Activated naive CD4-positive, alpha-beta T cell treated with anti-CD3 and anti-CD28 coated beads, Interleukin-2, amount 50 U/mL, for 24 hours (primary cell): ENCODE measurements around the gene LHX2.

Source experiments
- H3K27ac Mint-ChIP-seq: one replicate; pipeline ENCODE4 v1.8.0; 2021; ENCODE audit warnings: mild to moderate bottlenecking, mixed read lengths
- H3K27me3 Mint-ChIP-seq: one replicate; pipeline ENCODE4 v1.8.0; 2021; ENCODE audit warnings: mixed read lengths
- H3K36me3 Mint-ChIP-seq: one replicate; pipeline ENCODE4 v1.8.0; 2021; ENCODE audit warnings: mixed read lengths
- H3K4me1 Mint-ChIP-seq: one replicate; pipeline ENCODE4 v1.8.0; 2021; ENCODE audit warnings: mixed read lengths
- H3K4me3 Mint-ChIP-seq: one replicate; pipeline ENCODE4 v1.8.0; 2021; ENCODE audit warnings: mild to moderate bottlenecking, mixed read lengths
- H3K9me3 Mint-ChIP-seq: one replicate; pipeline ENCODE4 v1.8.0; 2021; ENCODE audit warnings: mixed read lengths

Gene LHX2

GRCh38 chr9:124033348-124033747 lies 21.8 kb downstream of the LHX2 start:
- Mint-ChIP-seq H3K4me1 (peaks cover 4% of the 10 kb centered on the region), H3K36me3 (no peaks in the 10 kb centered on the region), H3K4me3 (no peak overlapping the region), H3K27ac (no peak overlapping the region), H3K9me3 (no peaks in the 10 kb centered on the region), H3K27me3 (peaks cover 53% of the 10 kb centered on the region)

DNA sequence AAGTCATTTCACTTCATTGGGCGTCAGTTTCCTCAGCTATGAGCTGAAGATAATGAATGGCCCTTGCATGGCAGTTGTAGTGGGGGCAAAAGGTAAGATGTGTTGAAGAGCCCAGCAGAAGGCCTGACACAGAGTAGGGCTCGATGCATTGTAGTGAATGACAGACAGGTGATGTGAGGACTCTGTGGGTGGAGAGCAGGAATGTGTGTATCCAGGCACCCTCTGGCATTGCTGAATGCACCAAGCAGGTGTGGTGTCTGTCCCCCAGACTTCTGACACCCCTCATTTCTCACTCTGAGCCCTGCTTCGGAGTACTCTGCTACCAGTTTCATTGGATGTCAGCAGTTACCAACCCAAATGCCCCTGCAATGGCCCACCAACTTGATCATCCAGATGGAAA lies 22.4 kb downstream of the LHX2 start:
- Mint-ChIP-seq H3K27ac (no peak overlapping the region), H3K36me3 (no peaks in the 10 kb centered on the region), H3K27me3 (peaks cover 53% of the 10 kb centered on the region), H3K4me1 (peaks cover 4% of the 10 kb centered on the region), H3K4me3 (no peak overlapping the region), H3K9me3 (no peaks in the 10 kb centered on the region)

- no peak overlapping the region for H3K27ac Mint-ChIP-seq
- peaks cover 56% of the 10 kb centered on the region for H3K27me3 Mint-ChIP-seq
- no peak overlapping the region for H3K4me3 Mint-ChIP-seq
- no peaks in the 10 kb centered on the region for H3K36me3 Mint-ChIP-seq
- H3K4me1 Mint-ChIP-seq: peaks cover 5% of the 10 kb centered on the region
- H3K9me3 Mint-ChIP-seq: no peaks in the 10 kb centered on the region
Measured at GRCh38 chr9:124035001-124035650, 23.6 kb downstream of the LHX2 start.

- Mint-ChIP-seq H3K4me3 (no peak overlapping the region), H3K36me3 (no peaks in the 10 kb centered on the region), H3K9me3 (no peaks in the 10 kb centered on the region), H3K27me3 (peaks cover 55% of the 10 kb centered on the region), H3K27ac (no peak overlapping the region), H3K4me1 (peaks cover 9% of the 10 kb centered on the region)
Measured at GRCh38 chr9:124036578-124036977, 25.0 kb downstream of the LHX2 start.

DNA sequence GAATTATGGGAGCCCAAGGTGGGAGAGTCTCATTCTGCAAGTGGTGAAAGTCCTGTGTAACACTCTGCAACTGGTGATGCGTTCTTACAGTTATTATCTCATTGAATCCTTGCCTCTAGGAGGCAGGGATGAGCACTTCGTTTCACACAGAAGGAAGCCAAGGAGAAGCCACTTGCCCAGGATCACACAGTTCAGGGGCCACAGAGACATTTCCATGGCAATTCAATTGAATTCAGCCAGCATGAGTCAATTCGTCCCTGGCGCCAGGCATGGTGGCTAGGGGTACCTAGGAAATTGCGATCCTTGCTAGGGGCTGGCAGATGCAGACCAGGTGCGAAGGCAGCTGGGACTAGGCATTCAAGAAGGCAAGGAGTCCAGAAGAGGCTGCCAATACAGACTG lies 26.2 kb downstream of the LHX2 start:
- Mint-ChIP-seq H3K9me3 (no peaks in the 10 kb centered on the region), H3K4me1 (peaks cover 12% of the 10 kb centered on the region), H3K36me3 (no peaks in the 10 kb centered on the region), H3K27ac (no peak overlapping the region), H3K4me3 (no peak overlapping the region), H3K27me3 (peaks cover 57% of the 10 kb centered on the region)

- Mint-ChIP-seq H3K9me3 (no peaks in the 10 kb centered on the region), H3K36me3 (no peaks in the 10 kb centered on the region)
Measured at GRCh38 chr9:124038239-124038638, 26.7 kb downstream of the LHX2 start.

DNA sequence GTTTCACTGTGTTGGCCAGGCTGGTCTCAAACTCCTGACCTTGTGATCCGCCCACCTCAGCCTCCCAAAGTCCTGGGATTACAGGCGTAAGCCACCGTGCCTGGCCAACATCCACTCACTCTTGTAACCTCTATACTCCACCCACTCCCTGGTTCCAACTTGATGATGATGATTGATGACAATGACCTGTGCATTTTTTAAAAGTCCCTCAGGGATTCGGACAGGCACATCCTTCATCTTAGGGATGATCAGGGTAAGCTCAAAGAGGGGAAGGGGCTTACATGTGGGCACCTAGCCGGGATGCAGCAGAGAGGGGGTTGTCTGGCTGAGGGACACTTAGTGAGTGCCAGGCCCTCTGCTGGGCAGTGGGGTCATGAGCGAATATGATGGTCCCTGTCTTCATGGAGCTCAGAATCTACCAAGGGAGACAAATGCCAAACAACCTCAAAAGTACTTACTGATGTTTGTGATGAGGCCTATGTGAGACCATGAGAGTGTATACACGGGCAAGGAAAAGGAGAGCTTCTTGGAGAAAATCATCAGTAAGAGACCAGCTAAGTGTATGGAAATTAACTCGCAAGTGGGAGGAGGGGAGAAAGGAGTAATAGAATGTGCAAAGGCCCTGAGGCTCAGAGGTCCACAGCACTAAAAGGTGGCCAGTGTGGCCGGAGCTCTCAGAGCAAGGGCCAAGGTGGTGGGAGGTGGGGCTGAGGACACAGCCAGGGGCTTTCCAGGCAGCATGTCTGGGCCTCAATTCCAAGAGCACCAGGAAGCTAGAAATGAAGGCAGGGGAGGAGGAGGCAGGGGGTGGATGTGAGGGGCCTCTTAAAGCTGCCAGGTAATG lies 27.4 kb downstream of the LHX2 start:
- no peaks in the 10 kb centered on the region for H3K36me3 Mint-ChIP-seq
- H3K4me3 Mint-ChIP-seq: no peak overlapping the region
- H3K27ac Mint-ChIP-seq: no peak overlapping the region
- peaks cover 12% of the 10 kb centered on the region for H3K4me1 Mint-ChIP-seq
- no peaks in the 10 kb centered on the region for H3K9me3 Mint-ChIP-seq
- peaks cover 48% of the 10 kb centered on the region for H3K27me3 Mint-ChIP-seq

More at GRCh38 chr9:124038239-124038638, 26.7 kb downstream of the LHX2 start:
- Mint-ChIP-seq H3K27ac (no peak overlapping the region), H3K27me3 (peaks cover 53% of the 10 kb centered on the region), H3K4me3 (no peak overlapping the region), H3K4me1 (peaks cover 12% of the 10 kb centered on the region)

DNA sequence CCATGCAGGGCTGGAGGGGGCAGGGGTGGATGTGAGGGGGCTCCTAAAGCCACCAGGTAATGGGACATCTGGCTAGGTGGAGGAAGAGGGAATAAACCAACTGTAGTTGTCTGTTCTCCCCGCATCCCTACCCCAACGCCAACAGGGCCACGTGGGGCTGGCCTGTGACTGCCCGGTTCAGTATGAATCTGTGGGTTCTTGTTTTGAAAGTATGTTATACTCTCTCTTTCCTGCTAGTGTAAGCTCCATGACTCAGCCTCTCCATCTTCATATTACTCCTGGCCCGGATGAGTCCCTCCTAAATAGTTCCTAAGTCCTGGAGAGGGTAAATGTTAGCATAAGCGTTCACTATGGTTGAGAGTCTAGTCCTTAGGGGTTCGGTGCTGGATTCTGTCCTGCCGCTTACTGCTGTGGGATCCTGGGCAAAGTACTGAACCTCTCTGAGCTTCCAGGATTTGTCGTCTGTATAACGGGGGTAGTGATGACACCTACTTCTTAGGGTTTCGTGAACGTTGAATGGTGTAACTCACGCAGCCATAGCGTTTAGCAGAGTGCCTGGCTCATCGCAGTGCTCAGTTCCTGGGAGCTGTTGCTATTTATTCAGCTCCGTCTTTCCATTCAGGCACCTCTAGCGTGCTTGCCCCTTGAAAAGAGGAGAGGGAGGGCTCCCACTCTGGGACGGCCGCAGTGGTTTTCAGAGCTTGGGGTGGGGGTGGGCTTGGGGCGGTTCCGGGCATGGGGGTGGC lies 28.8 kb downstream of the LHX2 start:
- Mint-ChIP-seq H3K27me3 (peaks cover 55% of the 10 kb centered on the region), H3K4me1 (peaks cover 12% of the 10 kb centered on the region), H3K27ac (peak overlapping the region; percentile 23), H3K36me3 (no peaks in the 10 kb centered on the region), H3K9me3 (no peaks in the 10 kb centered on the region), H3K4me3 (peak overlapping the region; percentile 36)

DNA sequence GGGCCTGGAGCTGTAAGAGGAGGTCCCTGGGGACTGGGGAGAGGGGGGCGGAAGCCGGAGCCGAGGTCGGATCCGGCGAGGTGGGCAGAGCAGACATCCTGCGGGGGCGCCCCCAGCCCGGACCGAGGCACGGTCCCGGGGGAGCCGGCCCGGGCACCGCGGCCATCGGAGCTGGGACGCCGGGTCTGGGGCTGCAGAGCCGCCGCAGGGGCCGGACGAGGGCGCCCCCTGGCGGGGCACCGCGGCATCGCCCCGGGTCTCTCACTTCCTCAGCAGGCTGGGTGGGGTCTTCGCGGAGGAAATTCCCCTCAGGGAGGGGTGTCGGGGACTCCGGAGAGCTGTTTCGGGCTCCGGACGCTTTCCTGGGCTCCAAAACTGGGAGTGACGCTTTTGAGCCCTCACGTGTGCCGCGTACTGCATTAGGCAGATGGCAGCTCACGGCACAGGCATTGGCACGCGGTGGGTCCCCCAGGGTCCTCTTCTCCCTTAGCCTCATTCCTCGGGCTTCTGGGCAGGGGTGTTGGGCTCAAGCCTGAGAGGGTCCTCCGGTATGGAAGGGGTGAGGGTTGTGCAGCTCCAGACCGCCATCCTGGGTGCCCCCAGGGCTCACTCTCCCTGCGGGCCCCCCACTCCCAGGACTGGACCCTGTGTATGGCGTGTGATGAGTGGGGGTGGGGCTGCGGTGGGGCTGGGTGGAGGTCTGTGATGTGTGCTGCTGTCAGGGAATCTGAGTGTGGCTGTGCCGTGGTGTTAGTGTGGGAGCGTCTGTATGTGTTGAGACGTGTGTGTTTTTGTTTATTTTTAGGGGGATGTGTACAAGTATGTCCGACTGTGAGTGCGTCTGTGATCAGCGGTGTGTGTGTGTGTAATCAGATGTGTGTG lies 29.6 kb downstream of the LHX2 start:
- Mint-ChIP-seq H3K27me3 (peaks cover 53% of the 10 kb centered on the region), H3K36me3 (no peaks in the 10 kb centered on the region), H3K27ac (no peak overlapping the region), H3K4me3 (peak overlapping the region; percentile 4), H3K4me1 (peaks cover 12% of the 10 kb centered on the region), H3K9me3 (no peaks in the 10 kb centered on the region)

GRCh38 chr9:124041817-124042116 lies 30.2 kb downstream of the LHX2 start:
- H3K9me3 Mint-ChIP-seq: no peaks in the 10 kb centered on the region
- H3K27ac Mint-ChIP-seq: no peak overlapping the region
- peaks cover 12% of the 10 kb centered on the region for H3K4me1 Mint-ChIP-seq
- no peaks in the 10 kb centered on the region for H3K36me3 Mint-ChIP-seq
- peak overlapping the region; percentile 4 for H3K4me3 Mint-ChIP-seq
- H3K27me3 Mint-ChIP-seq: peaks cover 54% of the 10 kb centered on the region

DNA sequence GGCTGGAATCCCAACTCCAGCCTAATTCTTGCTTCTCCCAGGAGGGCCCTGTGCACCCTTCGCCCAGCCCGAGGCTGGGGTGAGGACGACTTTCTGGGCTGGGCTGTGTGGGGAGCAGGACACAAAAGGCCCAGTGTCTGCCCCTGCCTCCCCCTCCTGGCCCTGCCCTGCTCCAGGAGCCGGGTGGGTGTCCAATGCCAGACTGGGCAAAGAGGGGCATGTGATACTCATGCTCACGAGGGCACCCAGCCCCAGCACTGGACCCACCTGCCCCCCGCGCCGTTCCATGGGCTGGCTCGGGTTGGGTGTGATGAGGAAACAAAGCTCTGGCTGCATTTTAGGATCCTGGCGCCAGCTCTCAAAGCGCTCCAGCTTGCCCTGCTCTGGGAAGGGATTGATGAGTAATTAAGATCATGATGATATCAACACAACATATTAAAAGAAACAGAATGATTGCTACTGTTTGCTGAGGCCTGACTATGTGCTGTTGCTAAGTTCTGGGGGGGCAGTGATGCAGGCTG lies 30.7 kb downstream of the LHX2 start:
- H3K36me3 Mint-ChIP-seq: no peaks in the 10 kb centered on the region
- H3K4me3 Mint-ChIP-seq: no peak overlapping the region
- H3K4me1 Mint-ChIP-seq: peaks cover 12% of the 10 kb centered on the region
- H3K27me3 Mint-ChIP-seq: peaks cover 56% of the 10 kb centered on the region
- H3K9me3 Mint-ChIP-seq: no peaks in the 10 kb centered on the region
- H3K27ac Mint-ChIP-seq: no peak overlapping the region

DNA sequence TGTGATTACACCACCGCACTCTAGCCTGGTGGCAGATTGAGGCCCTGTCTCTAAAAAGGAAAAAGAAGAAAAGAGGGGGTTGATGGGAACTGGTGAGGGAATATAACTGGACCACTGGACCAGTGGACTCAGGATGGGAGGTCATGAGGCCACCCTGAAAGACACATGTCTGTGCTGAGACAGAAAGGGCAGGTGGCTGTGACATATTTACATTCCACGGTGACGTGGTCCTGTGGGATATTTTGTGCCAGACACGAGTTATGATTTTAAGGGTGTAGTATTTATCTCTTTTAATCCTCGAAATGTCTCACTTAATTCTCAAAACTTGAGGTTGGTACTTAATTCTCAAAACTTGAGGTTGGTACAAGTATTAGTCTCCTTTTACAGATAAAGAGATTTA lies 32.9 kb downstream of the LHX2 start:
- Mint-ChIP-seq H3K4me3 (no peak overlapping the region), H3K27me3 (peaks cover 46% of the 10 kb centered on the region), H3K4me1 (peaks cover 12% of the 10 kb centered on the region)

DNA sequence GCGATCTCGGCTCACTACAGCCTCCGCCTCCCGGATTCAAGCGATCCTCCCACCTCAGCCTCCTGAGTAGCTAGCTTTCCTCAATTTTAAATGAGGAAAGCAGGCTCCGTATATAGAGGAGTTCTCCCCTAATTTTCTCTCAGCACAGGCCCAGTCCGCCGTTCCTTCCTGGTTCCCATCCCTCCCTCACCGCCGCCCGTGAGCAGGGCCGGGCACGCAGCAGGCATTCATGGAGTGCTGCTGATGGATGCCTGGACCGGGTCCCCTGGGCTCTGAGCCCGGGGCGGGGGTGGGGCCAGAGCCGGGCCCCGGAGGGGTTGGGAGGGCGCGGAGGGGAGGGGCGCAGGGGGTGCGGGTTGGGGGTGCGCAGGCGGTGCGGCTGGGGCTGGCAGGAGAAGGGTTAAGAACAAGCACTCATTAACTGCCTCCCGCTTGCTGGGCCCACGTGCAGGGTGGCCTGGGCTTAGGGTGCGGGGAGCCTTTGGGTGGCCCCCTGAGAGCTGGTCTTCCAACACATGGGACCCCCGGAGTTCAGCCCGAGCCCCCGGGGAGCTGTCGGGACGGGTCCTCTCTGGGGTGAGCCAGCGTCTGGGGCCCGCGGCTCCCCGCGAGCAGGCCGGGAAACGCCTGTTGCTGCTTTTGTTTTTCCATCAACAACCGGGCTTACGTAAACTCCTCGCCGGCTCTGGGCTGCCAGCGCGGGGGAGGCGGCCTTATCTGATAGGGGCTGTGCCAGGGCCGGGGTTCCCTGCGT lies 33.7 kb downstream of the LHX2 start:
- H3K36me3 Mint-ChIP-seq: no peaks in the 10 kb centered on the region
- H3K27ac Mint-ChIP-seq: no peak overlapping the region
- H3K9me3 Mint-ChIP-seq: no peaks in the 10 kb centered on the region
- H3K27me3 Mint-ChIP-seq: peaks cover 43% of the 10 kb centered on the region
- peaks cover 10% of the 10 kb centered on the region for H3K4me1 Mint-ChIP-seq
- no peak overlapping the region for H3K4me3 Mint-ChIP-seq

More for the DNA sequence above, 32.9 kb downstream of the LHX2 start:
- no peaks in the 10 kb centered on the region for H3K36me3 Mint-ChIP-seq
- no peak overlapping the region for H3K27ac Mint-ChIP-seq
- H3K9me3 Mint-ChIP-seq: no peaks in the 10 kb centered on the region

- no peaks in the 10 kb centered on the region for H3K9me3 Mint-ChIP-seq
- peaks cover 6% of the 10 kb centered on the region for H3K4me1 Mint-ChIP-seq
- H3K4me3 Mint-ChIP-seq: no peak overlapping the region
- no peak overlapping the region for H3K27ac Mint-ChIP-seq
- no peaks in the 10 kb centered on the region for H3K36me3 Mint-ChIP-seq
- H3K27me3 Mint-ChIP-seq: peaks cover 45% of the 10 kb centered on the region
Measured at GRCh38 chr9:124045830-124046177, 34.2 kb downstream of the LHX2 start.
